CD4-positive, alpha-beta T cell treated with Interferon gamma for 1 hour (primary cell): ENCODE measurements around the gene PDE12.
"Not testable (repeated sequence)": the region's sequence is repeated elsewhere in the genome, so short reads cannot be mapped to it uniquely, and the experiment has no call there.

Source experiments
- DNase-seq: peaks from one replicate; pipeline ENCODE4 v3.0.0-alpha.2; 2020

The PDE12 gene

GRCh38 chr3:57587905-57588304 lies 31.8 kb downstream of the PDE12 start:
- no peak for DNase-seq

DNA sequence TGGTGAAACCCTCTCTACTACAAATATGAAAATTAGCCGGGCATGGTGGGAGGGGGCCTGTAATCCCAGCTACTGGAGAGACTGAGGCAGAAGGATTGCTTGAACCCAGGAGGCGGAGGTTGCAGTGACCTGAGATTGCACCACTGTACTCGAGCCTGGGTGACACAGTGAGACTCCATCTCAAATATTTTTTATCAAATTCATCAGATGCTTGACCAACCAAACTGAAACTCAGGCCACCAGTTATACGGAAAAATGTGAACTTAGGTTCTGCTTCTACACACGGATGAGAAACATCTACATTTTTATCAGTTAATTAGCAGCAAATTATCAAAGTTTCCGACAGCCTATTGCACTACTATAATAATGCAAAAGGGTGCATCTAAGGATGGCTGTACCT lies 36.2 kb downstream of the PDE12 start:
- no peak for DNase-seq

GRCh38 chr3:57594144-57594543 lies 38.1 kb downstream of the PDE12 start:
- no peak for DNase-seq

- DNase-seq = no peak
These were observed 38.5 kb downstream of the PDE12 start for GRCh38 chr3:57594576-57594975.

- peak; percentile 64 for DNase-seq
These were observed 40.5 kb downstream of the PDE12 start for GRCh38 chr3:57596495-57597126.

DNA sequence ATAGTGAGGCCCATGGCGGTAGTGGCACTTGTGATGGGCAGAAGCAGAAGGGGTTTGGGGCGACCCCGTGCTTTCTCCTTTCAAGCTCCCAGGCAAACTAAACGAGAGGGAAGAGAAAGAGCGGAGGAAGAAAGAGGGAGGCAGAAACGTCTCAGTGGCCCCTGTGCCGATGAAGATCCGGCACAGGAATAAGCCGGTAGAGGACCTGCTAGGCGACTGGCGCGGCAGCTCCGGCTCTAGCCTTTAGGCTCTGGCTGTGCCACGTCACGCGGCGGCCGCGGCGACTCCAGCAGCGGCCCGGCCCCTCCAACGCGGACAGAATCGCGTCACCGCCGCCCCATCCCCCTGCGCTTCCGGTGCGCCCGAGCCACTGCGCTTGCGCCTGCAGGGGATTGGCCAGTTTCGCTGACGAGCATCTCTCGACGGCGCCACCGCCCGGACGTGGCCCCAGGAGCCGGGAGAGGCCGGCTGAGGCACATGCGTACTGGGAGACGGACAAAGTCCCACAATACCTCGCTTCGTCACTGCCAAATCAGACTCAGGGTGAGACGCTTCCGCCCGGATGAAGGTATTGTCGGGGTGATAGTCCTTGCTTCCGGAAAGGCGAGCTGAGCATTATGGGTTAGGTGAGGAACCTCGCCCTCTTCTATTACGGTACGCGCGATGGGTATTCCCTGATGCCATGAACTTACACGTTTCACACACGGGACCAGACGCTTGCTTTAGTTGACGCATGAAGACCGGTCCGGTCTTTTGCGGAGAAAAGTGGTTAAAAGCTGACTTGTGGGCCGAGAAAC lies 41.3 kb downstream of the PDE12 start, which contains the start of gene ARF4:
ARF4 (minus strand) TSS at position 218 of the 797 bp plus-strand sequence; CDS start at position 14, 204 bp downstream.
- peak; percentile 100 for DNase-seq

- DNase-seq = no peak
These were observed 42.8 kb downstream of the PDE12 start for GRCh38 chr3:57598765-57599360.

GRCh38 chr3:57600195-57600594 lies 44.1 kb downstream of the PDE12 start:
- DNase-seq = no peak

GRCh38 chr3:57604971-57605370 lies 48.9 kb downstream of the PDE12 start:
- DNase-seq = no peak

DNA sequence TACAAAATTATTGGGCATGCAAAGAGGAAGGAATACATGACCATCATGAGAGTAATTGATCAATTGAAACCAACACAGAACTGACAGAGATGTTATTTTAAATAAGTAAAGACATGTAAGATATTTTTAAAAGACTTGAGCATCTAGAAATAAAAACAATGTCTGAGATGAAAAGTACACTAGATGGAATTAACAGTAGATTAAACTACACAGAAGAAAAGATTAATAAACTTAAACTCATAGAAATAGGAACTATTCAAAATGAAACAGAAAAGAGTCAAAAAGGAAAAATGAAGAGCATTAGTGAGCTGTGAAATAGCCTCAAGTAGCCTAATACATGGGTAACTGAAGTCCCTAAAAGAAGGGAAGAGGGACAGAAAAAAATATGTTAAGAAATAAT lies 49.6 kb downstream of the PDE12 start:
- DNase-seq = no peak

GRCh38 chr3:57611870-57612269 lies 55.8 kb downstream of the PDE12 start:
- DNase-seq = not testable (repeated sequence)

DNA sequence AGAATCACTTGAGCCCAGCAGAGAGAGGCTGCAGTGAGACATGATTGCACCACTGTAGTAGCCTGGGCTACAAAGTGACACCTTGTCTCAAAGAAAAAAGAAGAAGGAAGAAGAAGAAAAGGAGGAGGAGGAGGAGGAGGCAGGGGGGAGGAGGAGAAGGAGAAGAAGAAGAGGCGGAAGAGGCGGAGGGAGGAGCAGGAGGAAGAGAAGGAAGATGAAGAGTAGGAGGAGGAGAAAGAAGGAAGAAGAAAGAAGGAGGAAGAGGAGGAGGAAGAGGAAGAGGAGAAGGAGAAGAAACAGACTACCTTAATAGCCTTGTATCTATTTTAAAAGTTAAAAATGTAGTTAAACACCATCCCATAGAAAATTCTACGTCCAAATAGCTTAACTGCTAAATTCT lies 60.2 kb downstream of the PDE12 start:
- DNase-seq = no peak
